HG03457 (cell line): ENCODE data around the gene FGD2.
"Not testable (repeated sequence)": the region's sequence is repeated elsewhere in the genome, so short reads cannot be mapped to it uniquely, and the experiment has no call there.

Source experiments
- ATAC-seq: cut with Tn5 transposase; IDR thresholded peaks from one replicate; pipeline ENCODE4 v1.9.1; 2021; ENCODE audit warnings: moderate number of reproducible peaks; ENCODE audit not compliant: unreplicated experiment

FGD2 gene

GRCh38 chr6:37038292-37039198 is 33.1 kb downstream of the FGD2 start:
- ATAC-seq = no peak

DNA sequence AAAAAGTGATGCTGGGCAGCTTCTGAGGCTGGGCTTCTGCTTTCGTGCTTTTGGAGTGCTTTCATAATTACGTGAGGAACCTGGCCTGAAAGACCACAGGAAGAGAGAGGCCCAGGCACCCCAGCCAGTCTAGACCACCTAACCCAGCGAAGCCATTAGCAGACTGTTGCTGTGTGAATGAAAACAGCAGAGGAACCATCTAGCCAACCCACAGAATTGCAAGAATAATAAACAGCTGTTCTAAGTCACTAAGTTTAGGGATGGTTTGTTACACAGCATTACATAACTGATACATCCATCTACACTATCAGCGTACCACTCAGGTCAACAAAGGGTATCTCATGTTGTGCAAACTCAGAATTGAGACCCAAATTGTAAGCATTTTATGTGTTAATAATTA is 34.5 kb downstream of the FGD2 start:
- ATAC-seq = no peak

GRCh38 chr6:37041521-37041920 is 36.1 kb downstream of the FGD2 start:
- ATAC-seq = no peak

DNA sequence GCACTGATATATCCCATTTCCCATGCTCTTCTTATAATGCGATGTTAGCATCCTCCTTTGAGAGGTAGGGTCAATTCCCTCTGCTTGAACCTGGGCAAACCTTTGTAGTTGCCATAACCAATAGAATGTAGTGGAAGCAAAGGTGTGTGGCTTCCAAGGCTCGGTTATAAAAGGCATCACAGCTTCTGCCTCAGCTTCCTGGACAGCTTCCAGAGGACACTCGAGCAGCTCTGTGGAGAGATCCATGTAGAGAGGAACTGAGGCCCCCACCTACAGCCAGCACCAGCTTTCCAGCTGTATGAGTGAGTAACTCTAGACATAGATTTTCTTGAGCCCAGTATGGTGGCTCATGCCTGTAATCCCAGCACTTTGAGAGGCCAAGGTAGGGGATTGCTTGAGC is 36.7 kb downstream of the FGD2 start:
- ATAC-seq = no peak

DNA sequence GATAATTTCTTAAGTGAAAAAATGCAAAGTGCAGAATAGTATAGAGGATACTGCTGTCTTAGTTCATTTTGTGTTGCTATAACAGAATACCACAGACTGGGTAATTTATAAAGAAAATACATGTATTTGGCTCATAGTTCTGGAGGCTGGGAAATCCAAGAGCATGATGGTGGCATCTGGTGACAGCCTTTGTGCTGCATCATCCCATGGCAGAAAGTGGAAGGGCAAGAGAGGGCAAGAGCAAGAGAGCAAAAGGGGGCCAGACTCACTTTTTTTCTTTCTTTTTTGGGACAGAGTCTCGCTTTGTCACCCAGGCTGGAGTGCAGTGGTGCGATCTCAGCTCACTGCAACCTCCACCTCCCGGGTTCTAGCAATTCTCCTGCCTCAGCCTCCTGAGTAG is 37.6 kb downstream of the FGD2 start:
- not testable (repeated sequence) for ATAC-seq

- ATAC-seq = no peak
Observed at GRCh38 chr6:37047346-37047688, 41.9 kb downstream of the FGD2 start.

GRCh38 chr6:37047689-37048402 is 42.4 kb downstream of the FGD2 start:
- ATAC-seq = no peak

DNA sequence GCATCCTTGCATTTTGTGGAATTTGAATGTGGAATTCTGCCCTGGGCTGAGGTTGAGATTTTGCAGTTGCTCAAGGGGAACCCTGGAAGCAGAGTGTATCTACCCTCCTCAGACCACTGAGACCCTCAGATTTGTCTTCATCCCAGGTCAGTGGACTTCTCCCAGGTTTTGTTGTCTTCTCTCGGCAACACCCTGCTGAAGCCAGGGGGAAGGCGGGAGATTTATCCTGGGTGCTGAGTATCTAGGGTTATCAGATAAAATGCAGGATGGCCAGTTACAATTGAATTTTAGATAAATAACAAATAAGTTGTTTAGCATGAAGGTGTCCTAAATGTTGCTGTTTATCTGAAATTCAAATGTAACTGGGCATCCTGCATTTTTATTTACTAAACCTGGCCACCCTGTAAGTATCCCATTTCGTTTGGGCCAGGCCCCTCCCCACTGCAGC is 43.0 kb downstream of the FGD2 start:
- ATAC-seq = no peak

DNA sequence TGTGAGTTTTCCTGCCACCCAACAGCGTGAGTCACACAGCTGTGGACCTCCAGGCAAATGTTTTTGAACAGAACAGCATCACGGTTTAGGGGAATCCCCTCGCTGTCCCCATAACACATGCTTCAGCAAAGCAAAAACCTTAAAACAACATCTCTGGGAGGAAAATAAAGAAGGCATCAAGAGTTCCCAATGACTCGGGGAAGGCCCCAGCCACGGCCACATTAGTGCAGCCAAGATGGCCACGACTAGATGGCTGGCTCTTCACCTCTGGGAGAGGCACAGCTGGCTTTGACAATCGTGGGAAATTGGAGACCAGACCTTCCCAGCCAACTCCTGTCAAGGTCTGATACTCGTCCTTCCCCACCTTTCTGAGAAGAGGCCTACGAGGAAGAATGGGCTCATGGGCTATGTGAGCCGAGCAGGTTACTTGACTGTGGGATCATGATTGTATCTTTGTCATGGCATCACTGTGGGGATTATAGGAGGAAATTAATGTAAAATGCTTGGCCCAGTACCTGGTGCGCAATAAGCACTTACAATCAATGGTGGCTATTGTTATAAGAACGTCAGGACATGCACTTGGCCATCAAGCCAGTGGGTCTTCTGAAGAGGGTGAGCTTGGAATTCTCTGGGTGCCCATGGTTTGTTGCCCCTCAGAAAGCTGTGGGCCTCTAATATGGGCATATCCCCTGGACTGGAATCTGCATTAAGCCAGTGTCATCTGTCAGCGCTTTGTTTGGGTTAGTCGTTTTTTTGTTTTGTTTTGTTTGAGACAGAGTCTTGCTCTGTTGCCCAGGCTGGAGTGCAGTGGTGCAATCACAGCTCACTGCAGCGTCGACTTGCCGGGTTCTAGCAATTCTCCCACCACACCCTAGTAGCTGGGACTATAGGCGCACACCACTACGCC is 43.6 kb downstream of the FGD2 start:
- no peak for ATAC-seq

- no peak for ATAC-seq
Observed at GRCh38 chr6:37049758-37050044, 44.2 kb downstream of the FGD2 start.

DNA sequence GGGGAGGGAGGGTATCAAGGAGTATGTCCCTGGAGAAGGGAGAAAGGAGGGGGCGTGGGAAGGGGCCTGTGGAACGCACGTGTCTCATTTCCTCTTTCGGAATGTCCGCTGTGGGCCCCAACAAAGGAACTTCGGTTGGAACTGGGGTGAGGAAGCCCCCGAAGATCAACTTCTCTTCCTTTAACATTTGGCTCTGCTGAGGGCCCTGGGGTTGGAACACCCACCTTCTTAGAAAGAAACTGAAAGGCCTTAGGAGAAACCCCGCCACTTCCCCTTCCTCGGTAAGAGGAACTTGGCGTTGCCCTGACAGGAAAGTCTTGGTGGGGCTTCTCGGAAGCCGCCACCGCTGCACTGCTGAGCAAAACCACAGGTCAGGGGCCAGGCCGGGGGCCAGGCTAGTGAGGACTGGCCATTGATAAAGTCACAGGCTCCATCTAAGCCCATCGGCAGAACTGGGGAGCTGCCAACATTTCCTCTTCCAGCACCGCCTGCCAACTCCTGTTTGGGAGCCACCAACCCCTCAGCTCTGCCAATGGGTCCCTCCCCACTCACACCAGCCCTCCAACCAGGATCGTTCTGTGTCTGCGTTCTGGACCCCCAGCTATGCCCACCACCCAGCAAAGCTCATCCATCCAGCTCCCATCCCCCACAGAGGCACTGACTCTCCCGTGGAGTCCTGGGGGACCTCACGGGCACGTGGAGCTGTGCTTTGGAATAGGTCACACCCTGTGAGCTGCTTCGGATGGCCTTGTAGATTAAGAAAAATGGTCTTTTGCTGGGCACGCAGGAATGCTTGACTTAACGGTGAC is 44.8 kb downstream of the FGD2 start:
- ATAC-seq = no peak

DNA sequence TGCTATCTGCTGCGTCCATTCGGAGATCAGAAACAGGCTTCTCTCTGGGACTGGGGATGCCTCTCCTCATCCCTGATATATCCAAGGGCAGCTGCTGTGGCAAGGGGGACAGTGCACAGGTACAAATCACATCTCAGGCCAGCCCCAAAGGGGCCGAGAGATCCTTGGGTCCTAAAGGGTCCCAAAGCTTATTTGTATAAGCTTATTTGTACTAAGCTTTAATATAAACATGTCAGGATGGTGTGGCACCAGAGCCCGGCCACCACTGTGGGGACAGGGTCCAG is 45.3 kb downstream of the FGD2 start:
- no peak for ATAC-seq

- no peak for ATAC-seq
Observed at GRCh38 chr6:37051138-37052026, 45.9 kb downstream of the FGD2 start.

GRCh38 chr6:37052027-37052628 is 46.7 kb downstream of the FGD2 start:
- no peak for ATAC-seq

DNA sequence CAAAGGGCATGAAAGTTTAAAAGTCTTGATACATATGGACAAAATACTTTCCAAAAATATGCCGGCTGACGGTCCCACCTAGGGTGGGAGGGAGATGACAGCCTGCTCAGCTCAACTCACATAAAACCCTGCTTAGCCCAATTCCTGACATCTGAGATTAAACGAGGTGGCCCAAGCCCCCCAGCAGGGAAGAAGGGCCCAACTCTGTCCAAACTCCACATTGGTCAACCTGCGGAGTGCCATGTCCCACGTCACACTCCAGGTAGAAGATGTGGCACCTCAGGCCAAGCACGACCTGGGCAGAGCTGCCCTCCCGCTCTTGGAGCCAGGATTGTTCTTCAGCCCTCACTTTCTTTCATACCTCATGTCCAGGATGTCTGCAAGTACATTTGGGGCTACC is 48.2 kb downstream of the FGD2 start:
- no peak for ATAC-seq

- ATAC-seq = no peak
Observed at GRCh38 chr6:37054171-37054570, 48.7 kb downstream of the FGD2 start.

- no peak for ATAC-seq
Observed at GRCh38 chr6:37054580-37054979, 49.1 kb downstream of the FGD2 start.

DNA sequence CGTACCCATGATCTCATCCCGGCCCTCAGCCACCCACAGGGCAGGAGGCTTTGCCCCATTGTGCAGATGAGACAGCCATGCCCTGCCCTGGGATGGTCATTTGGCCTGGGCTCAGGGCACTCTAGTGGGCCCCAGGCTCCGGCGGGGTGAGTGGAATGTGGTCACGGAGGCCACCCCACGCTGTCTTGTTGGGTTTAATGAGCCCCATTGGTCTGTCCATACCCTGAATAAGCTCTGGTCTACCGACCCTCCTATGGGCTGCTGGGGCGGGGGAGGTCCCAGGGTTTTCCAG is 50.6 kb downstream of the FGD2 start:
- ATAC-seq = no peak

DNA sequence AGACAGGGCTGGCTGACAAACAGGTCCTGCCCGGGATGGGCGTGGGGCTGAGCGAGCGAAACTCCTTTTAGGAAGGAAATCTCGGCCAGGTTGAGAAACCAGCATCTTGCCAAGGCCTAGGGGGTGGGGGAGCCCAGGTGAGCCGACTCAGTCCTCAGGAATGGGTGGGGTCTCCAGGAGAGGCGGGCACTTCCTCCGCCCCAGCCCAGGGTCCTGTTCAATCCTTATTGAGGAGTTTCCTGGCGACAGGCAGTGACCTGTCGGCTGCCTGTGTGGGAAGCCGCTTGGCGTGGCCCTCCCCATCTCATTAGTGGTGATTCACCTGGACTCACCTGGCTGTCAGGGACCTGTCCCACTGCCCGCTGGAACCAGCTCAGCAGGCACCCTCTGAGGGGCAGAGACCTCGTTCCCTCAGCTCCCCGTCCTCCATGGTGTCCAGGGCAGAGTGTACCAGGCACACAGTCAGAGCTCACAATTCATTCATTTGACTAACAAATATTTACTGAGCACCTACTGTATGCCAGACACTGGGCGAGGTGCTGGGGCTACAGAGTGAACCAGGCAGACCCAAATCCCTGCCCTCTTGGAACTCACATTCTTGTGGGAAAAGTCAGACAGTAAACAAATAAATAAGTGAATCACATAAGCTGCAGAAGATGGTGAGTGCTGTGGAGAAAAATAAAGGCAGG is 51.1 kb downstream of the FGD2 start:
- no peak for ATAC-seq
